AG09319 (cell line): Measurements from ENCODE around the gene BCAS1.

ENCODE experiments used
- DNase-seq: peaks from one replicate; pipeline ENCODE4 v3.0.0-alpha.2; 2010; ENCODE audit warnings: low read depth; ENCODE audit errors: extremely low read depth
- CTCF ChIP-seq: IDR thresholded peaks from 2 replicates; pipeline ENCODE4 v1.5.1; 2011; ENCODE audit warnings: low read depth, mild to moderate bottlenecking, inconsistent platforms, low read length, moderate library complexity

BCAS1 gene

GRCh38 chr20:53904261-53904660 is 166.1 kb downstream of the BCAS1 start:
- TF ChIP-seq CTCF: no peak
- DNase-seq: no peak

- DNase-seq: no peak
- TF ChIP-seq CTCF: no peak
These were observed 166.8 kb downstream of the BCAS1 start for GRCh38 chr20:53903652-53903987.

GRCh38 chr20:53902968-53903651 is 167.3 kb downstream of the BCAS1 start:
- DNase-seq: no peak
- TF ChIP-seq CTCF: no peak

GRCh38 chr20:53901497-53902096 is 168.8 kb downstream of the BCAS1 start:
- no peak for DNase-seq
- TF ChIP-seq CTCF: no peak

- TF ChIP-seq CTCF: no peak
- DNase-seq: no peak
These were observed 169.3 kb downstream of the BCAS1 start for GRCh38 chr20:53901064-53901463.

GRCh38 chr20:53900380-53900999 is 169.9 kb downstream of the BCAS1 start:
- no peak for DNase-seq
- no peak for TF ChIP-seq CTCF
